Fibroblast of lung (primary cell): ENCODE results near the gene NHERF1.

ENCODE experiments used
- CTCF ChIP-seq, 2 donors: IDR thresholded peaks in 1 of 2; conservative IDR thresholded peaks in 1 of 2; 1 replicate in 1 of 2; 2 replicates in 1 of 2; pipeline ENCODE4 v1.5.1; 2011 to 2012; ENCODE audit warnings: low read length in 2 of 2, control low read depth in 1 of 2, inconsistent platforms in 1 of 2, low read depth in 1 of 2, mild to moderate bottlenecking in 1 of 2
- EZH2 ChIP-seq: IDR thresholded peaks from 2 replicates; pipeline ENCODE4 v1.5.1; 2012; ENCODE audit warnings: low read length, control low read depth, mild to moderate bottlenecking; ENCODE audit errors: missing control alignments

GRCh38 chr17:74769266-74769855 is 20.9 kb downstream of the NHERF1 start:
- TF ChIP-seq CTCF (conservative IDR thresholded peaks at IDR 0.05 in 1 of 2, IDR thresholded peaks at IDR 0.05 in 1 of 2; ENCODE audit: low read depth in 1 of 2, low read length in 2 of 2) (no peak), EZH2 (no peak)
